ENCODE measurements around the gene DIAPH1. TPM values are rescaled to one million over a fixed set of nuclear protein-coding genes. Genes with fewer than 3 reads are reported as not detected.

DIAPH1 gene
- 23.0 and 23.1 TPM in 2 replicates for total RNA-seq

DNA sequence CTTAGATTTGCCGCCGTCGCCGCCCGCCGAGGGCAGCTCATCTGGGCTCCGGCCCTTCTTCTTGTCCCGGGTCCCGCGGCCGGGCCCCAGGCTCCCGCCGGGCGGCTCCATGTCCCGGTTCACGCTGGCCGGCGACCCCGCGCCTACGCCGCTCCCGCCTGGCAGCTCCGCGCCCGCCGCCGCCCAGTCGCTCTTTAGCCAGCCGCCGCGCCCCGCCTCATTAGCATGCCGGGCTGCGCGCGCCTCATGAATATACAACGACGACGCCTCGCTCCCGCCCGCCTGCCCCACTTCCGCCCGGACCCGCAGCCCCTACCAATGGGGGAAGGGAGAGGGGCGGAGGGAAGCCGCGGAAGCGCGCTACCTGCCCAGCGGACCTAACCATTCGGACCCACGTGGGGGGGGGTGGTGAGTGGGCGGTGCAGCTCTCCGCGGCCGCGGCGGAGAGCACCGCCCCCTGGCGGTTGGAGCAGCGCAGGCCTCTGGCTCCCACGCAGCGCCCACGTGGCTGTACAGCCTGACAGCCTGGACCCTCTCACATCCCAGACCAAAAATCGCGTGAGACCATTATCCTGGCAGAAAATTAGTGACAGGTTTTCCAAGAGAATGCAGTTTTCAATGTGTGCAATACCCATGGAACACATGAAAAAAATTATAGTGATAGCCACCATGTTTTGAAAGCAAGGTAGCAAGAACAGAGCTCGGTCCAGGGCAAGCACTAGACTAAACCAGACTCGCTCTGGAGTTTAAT, at the start of gene DIAPH1:
Gene DIAPH1 (minus strand): TSS at position 197 of the 751 bp plus-strand sequence. CDS start 86 bp downstream, at position 111.

DNA sequence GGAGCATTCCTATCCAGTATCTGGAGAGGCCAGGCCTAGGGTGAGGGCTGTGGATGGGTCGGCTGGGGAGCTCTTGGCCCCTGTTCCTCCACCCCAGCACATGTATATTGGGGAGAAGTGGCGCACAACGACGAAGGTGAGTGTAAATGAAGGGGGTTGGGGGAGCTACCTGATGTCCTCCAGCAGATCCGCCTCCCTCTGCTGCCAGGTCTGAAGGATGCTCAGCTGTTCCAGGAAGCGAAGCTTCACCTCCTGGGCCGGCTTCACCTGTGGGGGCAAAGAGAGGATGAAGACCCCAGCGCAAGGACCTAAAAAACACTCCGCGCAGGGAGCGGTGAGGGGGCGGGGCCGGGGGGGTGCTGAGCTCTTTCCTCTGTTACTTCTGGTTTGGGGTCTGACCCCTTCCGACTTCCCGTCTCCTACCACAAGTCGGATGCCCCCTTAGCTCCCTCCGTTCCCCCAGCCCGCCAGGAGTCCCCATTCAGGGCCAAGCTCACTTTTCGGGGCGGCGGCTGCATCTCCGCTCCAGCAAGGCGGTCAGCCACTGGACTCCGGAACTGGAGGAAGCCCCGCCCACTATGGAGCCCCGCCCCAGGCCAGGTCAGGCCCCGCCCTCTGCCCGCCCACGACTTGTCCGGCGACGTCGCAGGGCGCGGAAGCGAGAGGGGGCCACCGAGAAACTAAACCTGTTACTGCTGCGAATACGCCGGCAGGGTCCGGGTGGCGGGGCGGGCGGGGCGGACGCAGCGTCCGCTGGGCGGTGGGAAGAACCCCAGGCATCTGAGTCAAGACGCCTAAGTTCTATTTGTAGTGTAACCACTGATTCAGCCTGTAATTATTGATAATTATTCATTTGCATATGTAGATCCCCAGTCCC, 32.3 kb upstream of the DIAPH1 start, which contains the start of gene FCHSD1:
Gene FCHSD1 (minus strand): TSS at position 568 of the 877 bp plus-strand sequence. CDS start 50 bp downstream, at position 518.

DNA sequence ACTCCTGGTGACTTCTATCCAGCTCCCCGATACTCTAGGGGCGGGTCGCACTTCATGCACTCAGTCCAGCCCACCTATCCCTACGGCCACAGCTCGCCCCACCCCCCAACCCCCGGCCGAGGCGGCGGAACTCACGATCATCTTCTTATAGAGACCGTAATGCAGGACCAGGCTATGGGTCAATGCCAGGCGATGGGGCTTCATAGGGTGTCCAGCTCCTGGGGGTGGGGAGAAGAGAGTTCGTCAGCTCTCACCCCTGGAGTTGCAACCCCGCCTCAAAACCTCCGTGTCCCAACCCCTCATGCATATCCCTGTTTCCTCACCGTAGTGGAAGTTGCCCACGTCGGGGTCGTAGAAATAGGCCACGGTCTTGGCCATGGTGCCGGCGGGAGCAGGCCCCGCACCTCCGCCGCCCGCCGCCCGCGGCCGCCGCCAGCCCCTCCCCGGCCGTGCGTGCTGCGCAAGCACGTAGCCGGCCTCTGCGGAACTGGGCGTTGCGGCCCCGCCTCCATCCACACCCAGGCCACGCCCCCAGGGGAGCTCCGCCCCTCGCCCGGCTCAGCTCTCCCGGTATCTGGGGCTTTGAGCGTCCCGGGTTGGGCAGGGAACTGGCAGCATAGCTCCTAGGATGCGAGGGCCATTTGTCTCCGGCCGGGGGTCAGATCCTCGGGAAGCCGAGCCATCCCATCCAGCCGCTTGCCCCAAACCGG, 17.8 kb upstream of the DIAPH1 start, which contains the start of the genes HDAC3 and RELL2:
Gene HDAC3 (minus strand): TSS at position 437 of the 710 bp plus-strand sequence. CDS start 59 bp downstream, at position 378.
Gene RELL2 (plus strand): TSS at position 585 of the 710 bp plus-strand sequence. CDS start 1,229 bp downstream, outside the sequence.

DNA sequence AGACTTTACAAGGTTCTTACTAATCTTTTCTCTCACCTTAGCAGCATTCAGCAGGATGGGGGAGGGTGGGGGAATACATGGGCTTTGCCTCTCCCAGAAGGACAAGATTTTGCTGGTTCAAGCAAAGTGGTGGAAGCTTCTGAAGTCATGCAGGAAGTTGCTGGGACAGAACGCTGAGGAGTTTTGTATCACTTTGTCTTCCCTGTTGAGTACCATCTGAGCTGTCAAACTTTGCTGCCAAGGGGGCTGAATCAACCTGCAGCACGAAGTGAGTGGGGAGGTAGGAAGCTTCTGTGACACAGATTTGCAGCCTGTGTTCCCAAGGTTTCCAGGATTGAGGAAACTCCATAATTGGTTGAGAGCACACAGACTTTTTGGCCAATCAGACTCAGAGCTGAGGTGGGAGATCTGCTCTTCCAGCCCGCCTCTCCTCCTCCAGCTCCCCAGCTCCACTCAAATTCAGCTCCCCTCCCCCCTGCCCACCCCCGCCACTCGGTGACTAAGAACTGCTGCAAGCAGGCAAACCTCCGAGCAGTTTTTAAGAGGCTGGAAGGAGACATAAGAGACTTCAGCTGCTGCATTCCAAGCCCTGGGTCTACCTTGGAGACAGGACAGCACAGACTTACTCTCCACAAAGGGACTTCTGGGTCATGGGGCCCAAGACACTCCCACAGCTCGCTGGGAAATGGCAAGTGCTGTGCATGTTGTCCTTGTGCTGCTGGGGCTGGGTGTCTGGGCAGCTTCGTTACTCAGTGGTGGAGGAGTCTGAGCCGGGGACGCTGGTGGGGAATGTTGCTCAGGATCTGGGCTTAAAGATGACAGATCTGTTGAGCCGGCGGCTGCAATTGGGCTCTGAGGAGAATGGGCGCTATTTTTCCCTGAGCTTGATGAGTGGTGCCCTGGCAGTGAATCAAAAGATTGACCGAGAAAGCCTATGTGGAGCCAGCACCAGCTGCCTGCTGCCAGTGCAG, 129.9 kb downstream of the DIAPH1 start, which contains the start of gene PCDHGC5:
Gene PCDHGC5 (plus strand): TSS at position 491 of the 971 bp plus-strand sequence. CDS start 160 bp downstream, at position 651.

DNA sequence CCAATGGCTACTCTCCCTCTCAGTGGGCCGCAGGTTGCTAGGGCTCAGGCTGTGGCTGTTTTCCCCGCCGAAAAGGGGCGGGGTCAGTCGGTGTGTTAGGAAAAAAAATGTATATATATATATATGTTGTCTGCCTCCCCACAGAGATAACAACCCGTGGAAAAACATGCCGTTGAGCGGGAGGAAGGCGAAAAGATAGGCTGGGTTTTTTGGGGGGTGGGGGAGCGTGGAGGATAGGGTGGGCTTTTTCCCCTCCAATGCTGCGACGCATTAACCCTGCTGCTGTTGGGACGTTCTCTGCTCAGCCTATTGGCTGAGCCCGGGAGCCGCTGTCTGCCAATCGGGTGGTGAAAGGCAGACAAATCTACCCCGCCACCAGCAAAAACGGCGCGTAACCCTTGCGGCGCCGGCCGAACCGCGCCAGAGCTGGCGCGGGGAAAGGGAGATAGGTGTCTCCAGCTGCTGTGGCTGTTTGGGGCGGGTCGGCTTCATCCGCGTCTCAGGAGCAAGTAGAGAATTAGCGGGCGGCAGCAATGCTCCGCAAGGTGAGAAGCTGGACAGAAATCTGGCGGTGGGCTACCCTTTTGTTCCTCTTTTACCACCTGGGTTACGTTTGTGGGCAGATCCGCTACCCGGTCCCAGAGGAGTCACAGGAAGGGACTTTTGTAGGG, 134.0 kb downstream of the DIAPH1 start, which contains the start of gene PCDHGC4:
Gene PCDHGC4 (plus strand): TSS at position 390 of the 671 bp plus-strand sequence. CDS start 144 bp downstream, at position 534.

DNA sequence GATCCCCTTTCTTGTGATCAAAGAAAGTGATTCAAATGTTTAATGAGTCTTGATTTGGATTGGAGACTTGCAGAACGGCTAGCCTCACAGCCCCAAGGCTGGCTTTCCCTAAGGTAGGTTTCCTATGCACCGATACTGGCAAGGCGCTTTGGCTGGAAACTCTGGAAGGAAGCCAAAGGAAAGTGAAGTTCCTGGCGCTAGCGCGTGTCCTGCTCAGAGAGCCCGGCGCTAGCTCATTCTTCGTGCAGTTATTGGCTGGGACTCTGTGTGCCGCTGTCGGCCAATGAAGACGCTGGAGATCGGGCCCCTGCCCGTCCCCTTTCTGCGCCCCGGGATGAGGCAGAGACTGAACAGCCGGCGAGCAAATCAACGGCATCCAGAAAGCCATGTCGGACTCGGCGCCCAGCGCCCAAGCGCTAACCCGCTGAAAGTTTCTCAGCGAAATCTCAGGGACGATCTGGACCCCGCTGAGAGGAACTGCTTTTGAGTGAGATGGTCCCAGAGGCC, 143.1 kb downstream of the DIAPH1 start, which contains the start of gene PCDHGC3:
Gene PCDHGC3 (plus strand): TSS at position 342 of the 507 bp plus-strand sequence. CDS start 151 bp downstream, at position 493.

Small RNAs within 50 kb of the gene (small RNA-seq; reads per million reads assigned to genes)
- gene RPS27AP10 = not detected

Other genes starting within 250 kb of the DIAPH1 start
- 6.8 and 7.7 TPM in 2 replicates for gene PCDHGB3, start 248.8 kb downstream of the DIAPH1 start, total RNA-seq
- 6.5 and 6.8 TPM in 2 replicates for gene PCDHGA6, start 245.1 kb downstream of the DIAPH1 start, total RNA-seq
- 7.2 and 7.5 TPM in 2 replicates for gene PCDHGA7, start 236.3 kb downstream of the DIAPH1 start, total RNA-seq
- gene PCDHGB4, start 231.3 kb downstream of the DIAPH1 start, total RNA-seq = 18.0 and 23.0 TPM in 2 replicates
- gene PCDHGA8, start 226.4 kb downstream of the DIAPH1 start, total RNA-seq = 3.0 and 4.1 TPM in 2 replicates
- 28.4 and 32.7 TPM in 2 replicates for gene PCDHGB5, start 221.1 kb downstream of the DIAPH1 start, total RNA-seq
- gene PCDHGA9, start 216.2 kb downstream of the DIAPH1 start, total RNA-seq = 7.1 and 7.3 TPM in 2 replicates
- 5.0 and 6.1 TPM in 2 replicates for gene PCDHGB6, start 211.0 kb downstream of the DIAPH1 start, total RNA-seq
- gene PCDHGA10, start 206.0 kb downstream of the DIAPH1 start, total RNA-seq = 16.7 and 19.1 TPM in 2 replicates
- 20.2 and 20.3 TPM in 2 replicates for gene PCDHGB7, start 201.3 kb downstream of the DIAPH1 start, total RNA-seq
- gene PCDHGA11, start 197.9 kb downstream of the DIAPH1 start, total RNA-seq = 14.6 and 19.8 TPM in 2 replicates
- 23.6 and 37.8 TPM in 2 replicates for gene PCDHGA12, start 188.5 kb downstream of the DIAPH1 start, total RNA-seq
- gene PCDHGC3, start 143.0 kb downstream of the DIAPH1 start, total RNA-seq = 126 and 129 TPM in 2 replicates
- gene PCDHGC4, start 134.0 kb downstream of the DIAPH1 start, total RNA-seq = 6.3 and 6.5 TPM in 2 replicates
- 4.5 and 4.7 TPM in 2 replicates for gene PCDHGC5, start 129.9 kb downstream of the DIAPH1 start, total RNA-seq
- gene HDAC3, start 17.8 kb upstream of the DIAPH1 start, total RNA-seq = 68.5 and 73.2 TPM in 2 replicates
- gene RELL2, start 18.0 kb upstream of the DIAPH1 start, total RNA-seq = 5.5 and 6.7 TPM in 2 replicates
- 45.5 and 51.6 TPM in 2 replicates for gene FCHSD1, start 32.4 kb upstream of the DIAPH1 start, total RNA-seq
- 12.5 and 17.0 TPM in 2 replicates for gene ARAP3, start 63.2 kb upstream of the DIAPH1 start, total RNA-seq

All from hair follicle dermal papilla cell (primary cell).